SH-SY5Y (cell line): Measurements from ENCODE around the gene ANKRD30A.

Experiments used
- GATA2 ChIP-seq: IDR thresholded peaks from 2 replicates; pipeline ENCODE4 v1.6.1; 2011; ENCODE audit warnings: mild to moderate bottlenecking, low read depth, low read length
- GATA3 ChIP-seq: IDR thresholded peaks from 2 replicates; pipeline ENCODE4 v1.6.1; 2011; ENCODE audit warnings: low read depth, mild to moderate bottlenecking, low read length, moderate library complexity

ANKRD30A gene

GRCh38 chr10:37125191-37125732 lies at the start of gene ANKRD30A:
ANKRD30A (plus strand) TSS chr10:37125598; CDS start chr10:37125788, 190 bp downstream.
- TF ChIP-seq GATA2 (no peak), GATA3 (no peak)

- no peak for TF ChIP-seq GATA2
- TF ChIP-seq GATA3, result no peak
Measured at GRCh38 chr10:37095792-37096573, 29.4 kb upstream of the ANKRD30A start.

- TF ChIP-seq GATA2, result no peak
- TF ChIP-seq GATA3, result no peak
Measured at GRCh38 chr10:37101261-37101660, 24.1 kb upstream of the ANKRD30A start.

GRCh38 chr10:37109000-37109399 lies 16.4 kb upstream of the ANKRD30A start:
- TF ChIP-seq GATA2 (no peak), GATA3 (no peak)

GRCh38 chr10:37124532-37124931 lies 866 bp upstream of the ANKRD30A start:
- TF ChIP-seq GATA2, result no peak
- no peak for TF ChIP-seq GATA3

- TF ChIP-seq GATA2 (no peak), GATA3 (no peak)
Measured at GRCh38 chr10:37125921-37126320, 523 bp downstream of the ANKRD30A start.

GRCh38 chr10:37146443-37146842 lies 21.0 kb downstream of the ANKRD30A start:
- no peak for TF ChIP-seq GATA3
- TF ChIP-seq GATA2, result no peak

- no peak for TF ChIP-seq GATA3
- no peak for TF ChIP-seq GATA2
Measured at GRCh38 chr10:37206132-37206531, 80.7 kb downstream of the ANKRD30A start.

- TF ChIP-seq GATA3, result no peak
- TF ChIP-seq GATA2, result no peak
Measured at GRCh38 chr10:37220866-37221265, 95.5 kb downstream of the ANKRD30A start.

GRCh38 chr10:37222046-37222445 lies 96.6 kb downstream of the ANKRD30A start:
- no peak for TF ChIP-seq GATA2

GRCh38 chr10:37225163-37225562 lies 99.8 kb downstream of the ANKRD30A start:
- TF ChIP-seq GATA2, result no peak
- no peak for TF ChIP-seq GATA3

GRCh38 chr10:37226524-37226923 lies 101.1 kb downstream of the ANKRD30A start:
- TF ChIP-seq GATA2, result no peak
- no peak for TF ChIP-seq GATA3

GRCh38 chr10:37234692-37235091 lies 109.3 kb downstream of the ANKRD30A start:
- no peak for TF ChIP-seq GATA3
- no peak for TF ChIP-seq GATA2

GRCh38 chr10:37236093-37236492 lies 110.7 kb downstream of the ANKRD30A start:
- TF ChIP-seq GATA3 (no peak), GATA2 (no peak)

GRCh38 chr10:37240223-37240622 lies 114.8 kb downstream of the ANKRD30A start:
- TF ChIP-seq GATA3, result no peak
- TF ChIP-seq GATA2, result no peak
